Measurements from ENCODE around the gene LDAH. TPM values are rescaled to one million over a fixed set of nuclear protein-coding genes. Genes with fewer than 3 reads are reported as not detected.
A peak's percentile ranks its signal among the peaks of the same experiment; 100 is the strongest.

Gene LDAH
- total RNA-seq, 1 experiment from 2014 or later, result 15.2 TPM

DNA sequence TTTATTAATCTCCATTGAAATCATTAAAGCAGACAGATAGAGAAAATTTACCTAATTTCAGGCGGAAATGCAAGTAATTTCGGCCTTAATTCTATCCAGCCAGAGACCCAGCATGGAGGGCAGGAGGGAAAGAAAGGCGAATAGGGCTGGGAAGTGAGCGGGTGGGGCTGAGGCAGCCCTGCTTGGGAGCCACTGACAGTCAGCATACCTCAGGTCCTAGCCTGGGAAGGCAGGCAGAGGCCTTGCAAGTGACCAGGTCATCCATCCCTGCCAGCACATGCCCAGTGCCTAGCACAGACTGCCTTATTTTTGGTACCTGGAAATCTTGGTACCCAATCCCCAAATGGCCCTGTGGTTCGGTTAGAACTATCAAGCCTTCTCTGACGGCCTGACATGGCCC lies 154.4 kb downstream of the LDAH start:
- no CpG with 5 or more reads among the region's 6 CpGs for WGBS (ENCODE audit: extremely low coverage, insufficient read length, low lambda C conversion rate)
- Histone ChIP-seq H2BK120ac (ENCODE audit: low read depth, low read length, poor library complexity, severe bottlenecking) (no peak overlapping the region), H3K79me2 (ENCODE audit: insufficient read depth, low read length) (no peaks in the 10 kb centered on the region), H3K9me3 (ENCODE audit: control insufficient read depth, low read depth, low read length) (no peaks in the 10 kb centered on the region), H3K23me2 (ENCODE audit: insufficient read length, low read depth, low read length, poor library complexity, severe bottlenecking) (peaks cover 18% of the 10 kb centered on the region), H3K27ac (ENCODE audit: insufficient read length, low read depth, low read length) (no peak overlapping the region), H3K4me2 (ENCODE audit: insufficient read depth, insufficient read length, low read length) (no peak overlapping the region), H3K23ac (ENCODE audit: insufficient read length, low read depth, low read length) (no peak overlapping the region), H3K18ac (ENCODE audit: insufficient read length, low read depth, low read length) (no peak overlapping the region), H3K4ac (ENCODE audit: low read depth, low read length) (no peak overlapping the region), H3K14ac (ENCODE audit: insufficient read depth, low read length) (no peak overlapping the region), H3K9ac (ENCODE audit: extremely low read depth, insufficient read length, low read length) (no peak overlapping the region), H2AFZ (ENCODE audit: low read length) (no peak overlapping the region), H4K5ac (ENCODE audit: insufficient read length, low read depth, low read length) (no peak overlapping the region), H3K79me1 (ENCODE audit: insufficient read depth, low read depth, low read length, poor library complexity, severe bottlenecking) (no peaks in the 10 kb centered on the region), H3K56ac (ENCODE audit: insufficient read length, low read depth, low read length) (no peak overlapping the region), H3T11ph (ENCODE audit: low read length) (no peak overlapping the region), H2BK15ac (ENCODE audit: low read depth, low read length) (no peak overlapping the region), H4K91ac (ENCODE audit: insufficient read length, low read depth, low read length) (no peak overlapping the region), H4K20me1 (ENCODE audit: control insufficient read depth, insufficient read depth, insufficient read length) (no peaks in the 10 kb centered on the region), H3K4me1 (ENCODE audit: insufficient read depth, low read length) (peaks cover 4% of the 10 kb centered on the region; the same call in 1 of the 2 replicates), H2AK5ac (ENCODE audit: insufficient read length, low read length) (no peak overlapping the region), H2BK12ac (ENCODE audit: insufficient read length, low read depth, low read length) (no peak overlapping the region), H2BK20ac (ENCODE audit: low read depth, low read length, poor library complexity, severe bottlenecking) (no peak overlapping the region), H3K27me3 (ENCODE audit: insufficient read depth, low read length) (peaks cover 88% of the 10 kb centered on the region), H4K8ac (replicated peaks; ENCODE audit: insufficient read length, low read depth, low read length) (no peak overlapping the region), H2BK5ac (ENCODE audit: insufficient read length, low read length) (no peak overlapping the region)
- Mint-ChIP-seq H3K4me1 (peaks cover 28 to 65% of the 10 kb centered on the region in 2 experiments), H3K9me3 (peaks cover 2 to 3% of the 10 kb centered on the region in 2 experiments; a peak in 2 of 5 replicates), H3K27me3 (ENCODE audit: low read depth) (peaks cover 96% of the 10 kb centered on the region), H3K36me3 (ENCODE audit: insufficient read depth in 1 of 3, low read depth in 3 of 3) (peaks cover 0 to 2% (median 0%) of the 10 kb centered on the region in 3 experiments; a peak in 1 of 7 replicates), H3K4me3 (peak overlapping the region in 1 of 2 experiments; percentile 71; a peak in 3 of 5 replicates), H3K27ac (no peak overlapping the region)
- TF ChIP-seq, protein P1, sequence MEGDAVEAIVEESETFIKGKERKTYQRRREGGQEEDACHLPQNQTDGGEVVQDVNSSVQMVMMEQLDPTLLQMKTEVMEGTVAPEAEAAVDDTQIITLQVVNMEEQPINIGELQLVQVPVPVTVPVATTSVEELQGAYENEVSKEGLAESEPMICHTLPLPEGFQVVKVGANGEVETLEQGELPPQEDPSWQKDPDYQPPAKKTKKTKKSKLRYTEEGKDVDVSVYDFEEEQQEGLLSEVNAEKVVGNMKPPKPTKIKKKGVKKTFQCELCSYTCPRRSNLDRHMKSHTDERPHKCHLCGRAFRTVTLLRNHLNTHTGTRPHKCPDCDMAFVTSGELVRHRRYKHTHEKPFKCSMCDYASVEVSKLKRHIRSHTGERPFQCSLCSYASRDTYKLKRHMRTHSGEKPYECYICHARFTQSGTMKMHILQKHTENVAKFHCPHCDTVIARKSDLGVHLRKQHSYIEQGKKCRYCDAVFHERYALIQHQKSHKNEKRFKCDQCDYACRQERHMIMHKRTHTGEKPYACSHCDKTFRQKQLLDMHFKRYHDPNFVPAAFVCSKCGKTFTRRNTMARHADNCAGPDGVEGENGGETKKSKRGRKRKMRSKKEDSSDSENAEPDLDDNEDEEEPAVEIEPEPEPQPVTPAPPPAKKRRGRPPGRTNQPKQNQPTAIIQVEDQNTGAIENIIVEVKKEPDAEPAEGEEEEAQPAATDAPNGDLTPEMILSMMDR (conservative IDR thresholded peaks at IDR 0.05), result no peak
- DNase-seq, result no peak
